ENCODE data around the gene CD82. TPM values are rescaled to one million over a fixed set of nuclear protein-coding genes. Genes with fewer than 3 reads are reported as not detected.

Gene CD82
- total RNA-seq (10 to 100 TPM; 53.4 to 99.6 (median 69.0) TPM), total RNA-seq (24.7 to 511 (median 62.9) reads per million in 29 experiments)
- total RNA-seq (2013): 48.7 TPM

GRCh38 chr11:44565211-44565952 lies at the start of gene CD82:
CD82 (plus strand) TSS chr11:44565663; CDS start chr11:44594663, 29,000 bp downstream.
- Histone ChIP-seq H3K27me3 (replicated peaks in 1 of 2; ENCODE audit: control insufficient read depth in 2 of 2, extremely low read depth in 1 of 2, insufficient read depth in 2 of 2, low read length in 1 of 2) (no peaks in the 10 kb centered on the region), H3K36me3 (ENCODE audit: control insufficient read depth in 2 of 2, extremely low read depth in 1 of 2, insufficient read depth in 1 of 2, low read length in 1 of 2) (no peaks in the 10 kb centered on the region), H3K4me1 (ENCODE audit: control insufficient read depth in 1 of 2, extremely low read depth in 1 of 2, insufficient read depth in 2 of 2, low read length in 2 of 2) (peaks cover 38 to 58% of the 10 kb centered on the region in 2 experiments), H3K27ac (ENCODE audit: low read length) (peak within 1 kb of the TSS; percentile 82), H3K4me3 (ENCODE audit: control insufficient read depth in 1 of 2, extremely low read depth in 1 of 2, low read length in 1 of 2) (peak within 1 kb of the TSS; percentile 85 to 89), H3K9me3 (no peaks in the 10 kb centered on the region)
- ChIA-PET POLR2A (interaction anchor here in 1 of 2 donors (1.4 kb wide), 1 partner anchor 46 kb away, joined by 5 read pairs; no protein-coding TSS in a partner anchor), CTCF (interaction anchor here (0.5 to 2.2 kb wide), 7 partner anchors 9 to 1802 kb away, joined by 3 to 16 read pairs (median 5); no protein-coding TSS in a partner anchor)
- peak within 1 kb of the TSS; percentile 80 to 81 for H3K27ac Mint-ChIP-seq
- H3K27me3 Mint-ChIP-seq: no peaks in the 10 kb centered on the region
- ATAC-seq (replicated peaks in 1 of 4) (peak; percentile 81 to 84 (median 83)), DNase-seq (peak; percentile 78 to 98 (median 87))
- WGBS (ENCODE audit: insufficient coverage): under 1% methylated on average over 64 of the region's 64 CpGs
- H3K4me3 Mint-ChIP-seq: peak within 1 kb of the TSS; percentile 81 to 88 (median 83)
- H3K9me3 Mint-ChIP-seq: no peaks in the 10 kb centered on the region
- H3K36me3 Mint-ChIP-seq: no peaks in the 10 kb centered on the region
- H3K4me1 Mint-ChIP-seq: peaks cover 39 to 60% (median 46%) of the 10 kb centered on the region in 3 donors

GRCh38 chr11:44516688-44517507 lies 48.6 kb upstream of the CD82 start:
- ATAC-seq (replicated peaks in 1 of 4): no peak
- H3K27ac ChIP-seq (ENCODE audit: low read length): no peak overlapping the region
- no peaks in the 10 kb centered on the region for H3K4me1 Mint-ChIP-seq
- no peak overlapping the region for H3K27ac Mint-ChIP-seq
- H3K36me3 ChIP-seq (ENCODE audit: control insufficient read depth in 2 of 2, extremely low read depth in 1 of 2, insufficient read depth in 1 of 2, low read length in 1 of 2): no peaks in the 10 kb centered on the region
- ChIA-PET POLR2A (interaction anchor here (0.6 kb wide), 2 partner anchors 39 to 338 kb away, joined by 4 to 7 read pairs; no protein-coding TSS in a partner anchor), CTCF (interaction anchor here in 1 of 2 donors (0.6 kb wide), 1 partner anchor 100 kb away, joined by 4 read pairs; no protein-coding TSS in a partner anchor)
- peaks cover 19 to 38% of the 10 kb centered on the region in 2 donors for H3K27me3 Mint-ChIP-seq
- DNase-seq: no peak
- no peaks in the 10 kb centered on the region for H3K4me1 ChIP-seq (ENCODE audit: control insufficient read depth in 1 of 2, extremely low read depth in 1 of 2, insufficient read depth in 2 of 2, low read length in 2 of 2)
- no peaks in the 10 kb centered on the region for H3K36me3 Mint-ChIP-seq
- no peak overlapping the region for H3K4me3 ChIP-seq (ENCODE audit: control insufficient read depth in 1 of 2, extremely low read depth in 1 of 2, low read length in 1 of 2)
- H3K4me3 Mint-ChIP-seq: no peak overlapping the region
- peaks cover 2 to 34% of the 10 kb centered on the region in 2 experiments for H3K27me3 ChIP-seq (replicated peaks in 1 of 2; ENCODE audit: control insufficient read depth in 2 of 2, extremely low read depth in 1 of 2, insufficient read depth in 2 of 2, low read length in 1 of 2)
- no peaks in the 10 kb centered on the region for H3K9me3 ChIP-seq
- 18% methylated on average over 2 of the region's 5 CpGs for WGBS (ENCODE audit: insufficient coverage)
- H3K9me3 Mint-ChIP-seq: no peaks in the 10 kb centered on the region

- H3K27ac Mint-ChIP-seq: no peak overlapping the region
- DNase-seq (no peak), ATAC-seq (replicated peaks in 1 of 4) (no peak)
- Histone ChIP-seq H3K4me3 (ENCODE audit: control insufficient read depth in 1 of 2, extremely low read depth in 1 of 2, low read length in 1 of 2) (no peak overlapping the region), H3K4me1 (ENCODE audit: control insufficient read depth in 1 of 2, extremely low read depth in 1 of 2, insufficient read depth in 2 of 2, low read length in 2 of 2) (no peaks in the 10 kb centered on the region), H3K9me3 (no peaks in the 10 kb centered on the region), H3K36me3 (ENCODE audit: control insufficient read depth in 2 of 2, extremely low read depth in 1 of 2, insufficient read depth in 1 of 2, low read length in 1 of 2) (no peaks in the 10 kb centered on the region), H3K27me3 (replicated peaks in 1 of 2; ENCODE audit: control insufficient read depth in 2 of 2, extremely low read depth in 1 of 2, insufficient read depth in 2 of 2, low read length in 1 of 2) (peaks cover 2 to 34% of the 10 kb centered on the region in 2 experiments), H3K27ac (ENCODE audit: low read length) (no peak overlapping the region)
- H3K27me3 Mint-ChIP-seq: peaks cover 20 to 36% of the 10 kb centered on the region in 2 donors
- WGBS (ENCODE audit: insufficient coverage): 100% methylated on average over 1 of the region's 2 CpGs
- CTCF ChIA-PET: interaction anchor here in 1 of 2 donors (0.6 kb wide), 1 partner anchor 100 kb away, joined by 4 read pairs; no protein-coding TSS in a partner anchor
- no peaks in the 10 kb centered on the region for H3K9me3 Mint-ChIP-seq
- POLR2A ChIA-PET: interaction anchor here in 1 of 2 donors (0.6 kb wide), 1 partner anchor 40 kb away, joined by 7 read pairs; no protein-coding TSS in a partner anchor
- H3K4me3 Mint-ChIP-seq: no peak overlapping the region
- H3K36me3 Mint-ChIP-seq: no peaks in the 10 kb centered on the region
- no peaks in the 10 kb centered on the region for H3K4me1 Mint-ChIP-seq
Observed at GRCh38 chr11:44517541-44517940, 47.9 kb upstream of the CD82 start.

GRCh38 chr11:44518968-44519550 lies 46.4 kb upstream of the CD82 start:
- Mint-ChIP-seq H3K27me3 (peaks cover 15 to 32% of the 10 kb centered on the region in 2 donors), H3K4me1 (peaks cover 0 to 3% (median 3%) of the 10 kb centered on the region in 3 donors), H3K4me3 (no peak overlapping the region), H3K36me3 (no peaks in the 10 kb centered on the region), H3K9me3 (no peaks in the 10 kb centered on the region), H3K27ac (no peak overlapping the region)
- POLR2A ChIA-PET: no interaction called here
- DNase-seq (no peak), ATAC-seq (replicated peaks in 1 of 4) (no peak)
- Histone ChIP-seq H3K4me1 (ENCODE audit: control insufficient read depth in 1 of 2, extremely low read depth in 1 of 2, insufficient read depth in 2 of 2, low read length in 2 of 2) (no peaks in the 10 kb centered on the region), H3K4me3 (ENCODE audit: control insufficient read depth in 1 of 2, extremely low read depth in 1 of 2, low read length in 1 of 2) (no peak overlapping the region), H3K27ac (ENCODE audit: low read length) (no peak overlapping the region), H3K36me3 (ENCODE audit: control insufficient read depth in 2 of 2, extremely low read depth in 1 of 2, insufficient read depth in 1 of 2, low read length in 1 of 2) (no peaks in the 10 kb centered on the region), H3K27me3 (replicated peaks in 1 of 2; ENCODE audit: control insufficient read depth in 2 of 2, extremely low read depth in 1 of 2, insufficient read depth in 2 of 2, low read length in 1 of 2) (peaks cover 2 to 33% of the 10 kb centered on the region in 2 experiments), H3K9me3 (no peaks in the 10 kb centered on the region)
- CTCF ChIA-PET: no interaction called here
- 48% methylated on average over 2 of the region's 4 CpGs for WGBS (ENCODE audit: insufficient coverage)

GRCh38 chr11:44519989-44520737 lies 45.3 kb upstream of the CD82 start:
- POLR2A ChIA-PET: no interaction called here
- Histone ChIP-seq H3K9me3 (no peaks in the 10 kb centered on the region), H3K36me3 (ENCODE audit: control insufficient read depth in 2 of 2, extremely low read depth in 1 of 2, insufficient read depth in 1 of 2, low read length in 1 of 2) (no peaks in the 10 kb centered on the region), H3K4me1 (ENCODE audit: control insufficient read depth in 1 of 2, extremely low read depth in 1 of 2, insufficient read depth in 2 of 2, low read length in 2 of 2) (no peaks in the 10 kb centered on the region), H3K27ac (ENCODE audit: low read length) (no peak overlapping the region), H3K4me3 (ENCODE audit: control insufficient read depth in 1 of 2, extremely low read depth in 1 of 2, low read length in 1 of 2) (no peak overlapping the region), H3K27me3 (replicated peaks in 1 of 2; ENCODE audit: control insufficient read depth in 2 of 2, extremely low read depth in 1 of 2, insufficient read depth in 2 of 2, low read length in 1 of 2) (peaks cover 2 to 43% of the 10 kb centered on the region in 2 experiments)
- Mint-ChIP-seq H3K27me3 (peaks cover 15 to 35% of the 10 kb centered on the region in 2 donors), H3K4me3 (no peak overlapping the region), H3K4me1 (peaks cover 0 to 3% (median 3%) of the 10 kb centered on the region in 3 donors), H3K9me3 (no peaks in the 10 kb centered on the region), H3K27ac (no peak overlapping the region), H3K36me3 (no peaks in the 10 kb centered on the region)
- WGBS (ENCODE audit: insufficient coverage): 63% methylated on average over 43 of the region's 43 CpGs
- CTCF ChIA-PET: no interaction called here
- ATAC-seq (replicated peaks in 1 of 4) (no peak), DNase-seq (no peak)
